Sigmoid colon (tissue), 4 donors: Measurements from ENCODE around the gene HACD2.

Experiments
- EP300 ChIP-seq, 4 donors: sonication (generic); formaldehyde crosslinking; IDR thresholded peaks; one replicate each; pipeline ENCODE4 v1.6.1; 2017; ENCODE audit warnings: antibody characterized with exemption in 4 of 4
- POLR2A ChIP-seq, 2 donors: fragments of 450-650 bp; IDR thresholded peaks; one replicate each; pipeline ENCODE4 v1.6.1; 2016; ENCODE audit warnings: antibody characterized with exemption in 2 of 2, mild to moderate bottlenecking in 2 of 2, moderate library complexity in 2 of 2
- TF ChIP-seq, protein P1 (sequence below), 4 experiments: fragments of 450-650 bp in 3 of 4; fragments of 200-600 bp in 1 of 4; IDR thresholded peaks; one replicate each; pipeline ENCODE4 v1.5.1; 2016 to 2019; ENCODE audit warnings: antibody characterized with exemption in 4 of 4, mild to moderate bottlenecking in 3 of 4, moderate library complexity in 2 of 4

- TF ChIP-seq POLR2A (IDR thresholded peaks at IDR 0.05) (no peak), EP300 (IDR thresholded peaks at IDR 0.05) (no peak)
- TF ChIP-seq, protein P1, sequence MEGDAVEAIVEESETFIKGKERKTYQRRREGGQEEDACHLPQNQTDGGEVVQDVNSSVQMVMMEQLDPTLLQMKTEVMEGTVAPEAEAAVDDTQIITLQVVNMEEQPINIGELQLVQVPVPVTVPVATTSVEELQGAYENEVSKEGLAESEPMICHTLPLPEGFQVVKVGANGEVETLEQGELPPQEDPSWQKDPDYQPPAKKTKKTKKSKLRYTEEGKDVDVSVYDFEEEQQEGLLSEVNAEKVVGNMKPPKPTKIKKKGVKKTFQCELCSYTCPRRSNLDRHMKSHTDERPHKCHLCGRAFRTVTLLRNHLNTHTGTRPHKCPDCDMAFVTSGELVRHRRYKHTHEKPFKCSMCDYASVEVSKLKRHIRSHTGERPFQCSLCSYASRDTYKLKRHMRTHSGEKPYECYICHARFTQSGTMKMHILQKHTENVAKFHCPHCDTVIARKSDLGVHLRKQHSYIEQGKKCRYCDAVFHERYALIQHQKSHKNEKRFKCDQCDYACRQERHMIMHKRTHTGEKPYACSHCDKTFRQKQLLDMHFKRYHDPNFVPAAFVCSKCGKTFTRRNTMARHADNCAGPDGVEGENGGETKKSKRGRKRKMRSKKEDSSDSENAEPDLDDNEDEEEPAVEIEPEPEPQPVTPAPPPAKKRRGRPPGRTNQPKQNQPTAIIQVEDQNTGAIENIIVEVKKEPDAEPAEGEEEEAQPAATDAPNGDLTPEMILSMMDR (IDR thresholded peaks at IDR 0.05), result no peak
These were observed 2.5 kb downstream of the HACD2 start for GRCh38 chr3:123582315-123582714.
